H1 (cell line): ENCODE results near the gene GAPDH. TPM values are rescaled to one million over a fixed set of nuclear protein-coding genes. Genes with fewer than 3 reads are reported as not detected.

Experiments
- CTCF ChIA-PET: fragments of 300-600 bp; sonication (Branson Sonifier 250); formaldehyde crosslinking; loops from one replicate; lab custom pipeline; 2021; ENCODE audit not compliant: partially characterized antibody; lab: Charles Lee
- POLR2A ChIA-PET: fragments of 300-600 bp; sonication (Branson Sonifier 250); formaldehyde crosslinking; loops from one replicate; lab custom pipeline; 2021; ENCODE audit warnings: inconsistent platforms; ENCODE audit not compliant: partially characterized antibody; lab: Charles Lee
- DNase-seq, 2 experiments: peaks; one replicate each; pipeline versions ENCODE4 v3.0.0 to v3.0.0-alpha.2; 2010 to 2022; ENCODE audit warnings: low spot score in 2 of 2, low read depth in 1 of 2, mixed read lengths in 1 of 2
- FAIRE-seq: peaks from 2 replicates; lab custom pipeline; 2011; peaks lifted over from hg19 to GRCh38; lab: Jason Lieb, UNC
- H2AFZ ChIP-seq: 2 replicates; pipeline ENCODE4 v1.8.1; 2012; ENCODE audit warnings: low read length, inconsistent platforms
- H2AK5ac ChIP-seq: 2 replicates; pipeline ENCODE4 v1.6.1; 2013; ENCODE audit warnings: low read depth, low read length
- H2BK120ac ChIP-seq: replicated peaks from 2 replicates; pipeline ENCODE3; 2013; ENCODE audit warnings: low read depth, low read length, inconsistent platforms
- H2BK12ac ChIP-seq: 2 replicates; pipeline ENCODE4 v1.6.1; 2013; ENCODE audit warnings: low read depth, low read length
- H2BK15ac ChIP-seq: 2 replicates; pipeline ENCODE4 v1.6.1; 2013; ENCODE audit warnings: low read length
- H2BK20ac ChIP-seq: 2 replicates; pipeline ENCODE4 v1.6.1; 2013; ENCODE audit warnings: low read length
- H2BK5ac ChIP-seq: 2 replicates; pipeline ENCODE4 v1.6.1; 2013; ENCODE audit warnings: low read depth, low read length
- H3K14ac ChIP-seq: 2 replicates; pipeline ENCODE4 v1.6.1; 2013; ENCODE audit warnings: inconsistent platforms; ENCODE audit not compliant: insufficient read length
- H3K18ac ChIP-seq: 2 replicates; pipeline ENCODE4 v1.6.1; 2013; ENCODE audit warnings: low read length; ENCODE audit errors: extremely low read depth
- H3K23ac ChIP-seq: 2 replicates; pipeline ENCODE4 v1.6.1; 2013; ENCODE audit warnings: inconsistent platforms; ENCODE audit not compliant: insufficient read length
- H3K23me2 ChIP-seq: 2 replicates; pipeline ENCODE4 v1.6.1; 2013; ENCODE audit warnings: low read depth, low read length
- H3K27ac ChIP-seq: 2 replicates; pipeline ENCODE4 v1.6.1; 2011; ENCODE audit warnings: low read depth, low read length, inconsistent platforms
- H3K27me3 ChIP-seq, 4 experiments: replicated peaks in 1 of 4; 1 replicate in 1 of 4; 2 replicates in 3 of 4; pipeline versions ENCODE4 v1.6.1 to v1.8.1; 2011 to 2013; ENCODE audit warnings: low read length in 3 of 4, mild to moderate bottlenecking in 3 of 4, inconsistent platforms in 2 of 4, mixed read lengths in 2 of 4, moderate library complexity in 1 of 4; ENCODE audit not compliant: control insufficient read depth in 3 of 4, insufficient read depth in 3 of 4; ENCODE audit errors: extremely low read depth in 1 of 4
- H3K36me3 ChIP-seq, 4 experiments: 2 replicates each; pipeline versions ENCODE4 v1.6.1 to v1.8.1; 2011 to 2013; ENCODE audit warnings: mild to moderate bottlenecking in 4 of 4, low read length in 3 of 4, moderate library complexity in 2 of 4, control low read depth in 1 of 4, inconsistent platforms in 1 of 4; ENCODE audit not compliant: insufficient read depth in 4 of 4, control insufficient read depth in 2 of 4
- H3K4ac ChIP-seq: replicated peaks from 2 replicates; pipeline ENCODE3; 2013; ENCODE audit warnings: low read length, low read depth, mixed read lengths, inconsistent platforms; ENCODE audit not compliant: insufficient read length
- H3K4me1 ChIP-seq, 4 experiments: replicated peaks in 1 of 4; 1 replicate in 1 of 4; 2 replicates in 3 of 4; pipeline versions ENCODE4 v1.6.1 to v1.8.1; 2011 to 2013; ENCODE audit warnings: low read length in 3 of 4, inconsistent platforms in 2 of 4, mixed read lengths in 1 of 4; ENCODE audit not compliant: insufficient read depth in 4 of 4, control insufficient read depth in 3 of 4
- H3K4me2 ChIP-seq, 2 experiments: 2 replicates each; pipeline versions ENCODE4 v1.6.1 to v1.8.1; 2011 to 2013; ENCODE audit warnings: low read depth in 2 of 2, low read length in 2 of 2, control low read depth in 1 of 2, inconsistent platforms in 1 of 2, mild to moderate bottlenecking in 1 of 2; ENCODE audit not compliant: insufficient read depth in 1 of 2
- H3K4me3 ChIP-seq, 4 experiments: fragments of 200-600, 300-600 bp in 1 of 4; sonication (generic), shearing (Covaris generic), sonication (Bioruptor Twin) in 1 of 4; 2 replicates each; pipeline versions ENCODE4 v1.5.1 to v1.8.1; 2011 to 2016; ENCODE audit warnings: low read length in 4 of 4, low read depth in 3 of 4, control low read depth in 2 of 4, inconsistent platforms in 2 of 4, mild to moderate bottlenecking in 2 of 4, mixed read lengths in 1 of 4, moderate library complexity in 1 of 4; ENCODE audit not compliant: insufficient read depth in 2 of 4; ENCODE audit errors: extremely low read depth in 1 of 4
- H3K56ac ChIP-seq: replicated peaks from 2 replicates; pipeline ENCODE3; 2013; ENCODE audit warnings: low read depth, mild to moderate bottlenecking, mixed read lengths, low read length, inconsistent platforms; ENCODE audit not compliant: insufficient read length
- H3K79me1 ChIP-seq: 2 replicates; pipeline ENCODE4 v1.6.1; 2013; ENCODE audit warnings: low read depth, low read length, control low read depth
- H3K79me2 ChIP-seq, 2 experiments: 2 replicates each; pipeline versions ENCODE4 v1.6.1 to v1.8.1; 2012 to 2013; ENCODE audit warnings: low read length in 2 of 2, mild to moderate bottlenecking in 2 of 2, inconsistent platforms in 1 of 2; ENCODE audit not compliant: insufficient read depth in 2 of 2, control insufficient read depth in 1 of 2
- H3K9ac ChIP-seq, 4 experiments: replicated peaks in 1 of 4; 1 replicate in 1 of 4; 2 replicates in 3 of 4; pipeline versions ENCODE4 v1.6.1 to v1.8.1; 2011 to 2013; ENCODE audit warnings: low read depth in 3 of 4, low read length in 3 of 4, control low read depth in 2 of 4, mild to moderate bottlenecking in 2 of 4, moderate library complexity in 2 of 4, inconsistent platforms in 1 of 4; ENCODE audit errors: extremely low read depth in 1 of 4
- H3K9me3 ChIP-seq, 2 experiments: 2 replicates each; pipeline versions ENCODE4 v1.6.1 to v1.8.1; 2012 to 2013; ENCODE audit warnings: mild to moderate bottlenecking in 2 of 2, moderate library complexity in 2 of 2, control low read depth in 1 of 2, inconsistent platforms in 1 of 2, low read depth in 1 of 2, low read length in 1 of 2, mixed read lengths in 1 of 2; ENCODE audit not compliant: insufficient read depth in 2 of 2
- H4K20me1 ChIP-seq, 2 experiments: replicated peaks in 1 of 2; 2 replicates each; pipeline versions ENCODE3 to v1.8.1; 2011 to 2013; ENCODE audit warnings: inconsistent platforms in 2 of 2, low read length in 2 of 2, mild to moderate bottlenecking in 1 of 2; ENCODE audit not compliant: insufficient read depth in 2 of 2, control insufficient read depth in 1 of 2
- H4K5ac ChIP-seq: 2 replicates; pipeline ENCODE4 v1.6.1; 2013; ENCODE audit warnings: low read length, low read depth, mixed read lengths, inconsistent platforms; ENCODE audit not compliant: insufficient read length
- H4K8ac ChIP-seq: 2 replicates; pipeline ENCODE4 v1.8.0; 2013; ENCODE audit warnings: mild to moderate bottlenecking, moderate library complexity, low read length, inconsistent platforms; ENCODE audit not compliant: insufficient read depth; ENCODE audit errors: extremely low read depth
- H4K91ac ChIP-seq: replicated peaks from 2 replicates; pipeline ENCODE3; 2013; ENCODE audit warnings: low read length, mixed read lengths, inconsistent platforms; ENCODE audit not compliant: insufficient read length
- ATF2 ChIP-seq: IDR thresholded peaks from 2 replicates; pipeline ENCODE4 v1.6.1; 2012; ENCODE audit warnings: low read length, inconsistent platforms
- ATF3 ChIP-seq: IDR thresholded peaks from 2 replicates; pipeline ENCODE4 v1.6.1; 2011; ENCODE audit warnings: low read depth, mild to moderate bottlenecking, low read length; ENCODE audit not compliant: insufficient read depth
- EGR1 ChIP-seq: IDR thresholded peaks from 2 replicates; pipeline ENCODE4 v1.6.1; 2011; ENCODE audit warnings: low read depth, low read length, borderline replicate concordance
- EZH2 ChIP-seq: fragments of 200-600 bp; sonication (generic); IDR thresholded peaks from 2 replicates; pipeline ENCODE4 v1.7.1; 2012; ENCODE audit warnings: low read depth, mild to moderate bottlenecking, moderate library complexity, low read length, inconsistent platforms; ENCODE audit not compliant: severe bottlenecking
- RBBP5 ChIP-seq: IDR thresholded peaks from 2 replicates; pipeline ENCODE4 v1.7.1; 2012; ENCODE audit warnings: low read depth, mild to moderate bottlenecking, inconsistent platforms, low read length, moderate library complexity, borderline replicate concordance
- RNF2 ChIP-seq: fragments of 200-900, 300-1000 bp; sonication (generic); IDR thresholded peaks from 2 replicates; pipeline ENCODE4 v1.7.1; 2016; ENCODE audit warnings: borderline replicate concordance, low read depth, mild to moderate bottlenecking, antibody characterized with exemption, low read length; ENCODE audit not compliant: poor library complexity, severe bottlenecking; ENCODE audit errors: missing control alignments
- SIRT6 ChIP-seq: IDR thresholded peaks from one replicate; pipeline ENCODE4 v1.7.1; 2012; ENCODE audit warnings: low read length, inconsistent platforms
- SIX5 ChIP-seq: IDR thresholded peaks from 2 replicates; pipeline ENCODE4 v1.6.1; 2011; ENCODE audit warnings: mild to moderate bottlenecking, low read depth, low read length
- SRF ChIP-seq: IDR thresholded peaks from 2 replicates; pipeline ENCODE4 v1.6.1; 2011; ENCODE audit warnings: mild to moderate bottlenecking, low read depth, low read length, moderate library complexity
- TAF7 ChIP-seq: optimal IDR thresholded peaks from 2 replicates; pipeline ENCODE3; 2011; ENCODE audit warnings: low read depth, mild to moderate bottlenecking, inconsistent platforms, low read length, moderate library complexity, borderline replicate concordance
- TBP ChIP-seq: IDR thresholded peaks from 2 replicates; pipeline ENCODE4 v1.6.1; 2011; ENCODE audit warnings: low read depth, low read length, improper control_type of control experiment
- WGBS, 2 experiments: shearing (Covaris generic) in 1 of 2; methylation state at CpG; one replicate each; pipeline versions ENCODE4 v1.1.6 to v1.1.7; 2013 to 2015; ENCODE audit warnings: low lambda C conversion rate in 2 of 2, mixed read lengths in 2 of 2, inconsistent platforms in 1 of 2, low coverage in 1 of 2, missing lambda C conversion rate in 1 of 2; ENCODE audit not compliant: insufficient replicate concordance in 2 of 2, insufficient coverage in 1 of 2, insufficient read length in 1 of 2; ENCODE audit errors: extremely low coverage in 1 of 2, missing lambda C conversion rate in 1 of 2; 5-methylcytosine and 5-hydroxymethylcytosine counted together
- polyA plus RNA-seq, 7 experiments: library from polyadenylated mRNA; depleted of rRNA in 3 of 7; stranded (reverse) in 5 of 7; unstranded in 2 of 7; fragments of >200 nt in 5 of 7; fragments of 200-250 nt in 2 of 7; gene quantifications; 1 replicate in 5 of 7; 2 replicates in 1 of 7; 4 replicates in 1 of 7; pipeline versions ENCODE4 v1.2.1 to v1.2.3, GENCODE V29; 2011 to 2013; ENCODE audit warnings: missing spikeins in 2 of 7, mixed read lengths in 2 of 7
- total RNA-seq: library from RNA; stranded (reverse); fragmentation: NEBNext Ultra II Directional; extraction: Animal tissue kit (Norgen Biotek cat#: 25700); gene quantifications from 2 replicates; pipeline ENCODE4 v1.2.1, GENCODE V29; 2021

The GAPDH gene
- total and polyA plus RNA-seq, 2 of the 8 experiments (the other 6 are each of a cell fraction or from before 2014, with no cell fraction given) = 5,175 to 15,878 TPM

GRCh38 chr12:6547987-6548386, 13.7 kb downstream of the GAPDH start:
- H3K56ac ChIP-seq = no peak overlapping the region
- FAIRE-seq (no peak), DNase-seq (no peak)
- no peak overlapping the region for H2BK120ac ChIP-seq
- peaks cover 0 to 4% (median 3%) of the 10 kb centered on the region in 4 experiments; a peak in 4 of 7 replicates for H3K4me1 ChIP-seq
- no peak overlapping the region for H3K9ac ChIP-seq
- no peaks in the 10 kb centered on the region for H3K23me2 ChIP-seq
- H4K8ac ChIP-seq = no peak overlapping the region
- H3K4me3 ChIP-seq = no peak overlapping the region
- no peaks in the 10 kb centered on the region for H3K9me3 ChIP-seq
- WGBS, 2 experiments = 83% methylated on average over 9 of the region's 9 CpGs; no CpG with 5 or more reads in 1 of the 2 experiments
- H2AK5ac ChIP-seq = no peak overlapping the region
- no peak overlapping the region for H2BK15ac ChIP-seq
- no peak overlapping the region for H3K4ac ChIP-seq
- H3K79me1 ChIP-seq = peaks cover 16% of the 10 kb centered on the region
- H2BK20ac ChIP-seq = no peak overlapping the region
- peaks cover 0 to 27% of the 10 kb centered on the region in 2 experiments; a peak in 2 of 4 replicates for H3K79me2 ChIP-seq
- peaks cover 8 to 30% (median 13%) of the 10 kb centered on the region in 4 experiments; a peak in 6 of 8 replicates for H3K36me3 ChIP-seq
- H3K27ac ChIP-seq = no peak overlapping the region
- no peak overlapping the region for H3K4me2 ChIP-seq
- H2BK5ac ChIP-seq = no peak overlapping the region
- no peak overlapping the region for H3K14ac ChIP-seq
- no peak overlapping the region for H2BK12ac ChIP-seq
- H4K91ac ChIP-seq = no peak overlapping the region
- ChIA-PET CTCF (interaction anchor here (0.8 to 24.9 kb wide), 3 partner anchors 2 to 17 kb away, joined by 3 to 462 read pairs (median 462); partner anchors contain the start of genes GAPDH, IFFO1 and NOP2), POLR2A (interaction anchor here (0.9 to 24.2 kb wide), 3 partner anchors 9 to 16 kb away, joined by 3 to 665 read pairs (median 7); partner anchors contain the start of gene GAPDH)
- peaks cover 4 to 12% of the 10 kb centered on the region in 2 experiments for H4K20me1 ChIP-seq
- no peak overlapping the region for H3K18ac ChIP-seq
- no peak overlapping the region for H4K5ac ChIP-seq
- no peak overlapping the region for H2AFZ ChIP-seq
- H3K27me3 ChIP-seq = no peaks in the 10 kb centered on the region
- H3K23ac ChIP-seq = no peak overlapping the region
- no peak for TF ChIP-seq ATF3
- TF ChIP-seq TBP = no peak
- TF ChIP-seq RBBP5 = no peak
- TF ChIP-seq SIX5 = no peak
- no peak for TF ChIP-seq RNF2
- TF ChIP-seq SRF = no peak
- TF ChIP-seq SIRT6 = no peak
- no peak for TF ChIP-seq EGR1
- no peak for TF ChIP-seq ATF2
- no peak for TF ChIP-seq TAF7
- TF ChIP-seq EZH2 = no peak
